Measurements from ENCODE around the gene XIRP1.

Gene XIRP1

GRCh38 chr3:39141171-39141995 lies 51.0 kb downstream of the XIRP1 start:
- H3K4me3 ChIP-seq (ENCODE audit: low read length): no peak overlapping the region
- peak; percentile 46 for DNase-seq (ENCODE audit: low read depth)
- no peak for TF ChIP-seq CTCF (conservative IDR thresholded peaks at IDR 0.05; ENCODE audit: low read length)

GRCh38 chr3:39140341-39140971 lies 51.9 kb downstream of the XIRP1 start:
- no peak for TF ChIP-seq CTCF (conservative IDR thresholded peaks at IDR 0.05; ENCODE audit: low read length)
- no peak for DNase-seq (ENCODE audit: low read depth)

DNA sequence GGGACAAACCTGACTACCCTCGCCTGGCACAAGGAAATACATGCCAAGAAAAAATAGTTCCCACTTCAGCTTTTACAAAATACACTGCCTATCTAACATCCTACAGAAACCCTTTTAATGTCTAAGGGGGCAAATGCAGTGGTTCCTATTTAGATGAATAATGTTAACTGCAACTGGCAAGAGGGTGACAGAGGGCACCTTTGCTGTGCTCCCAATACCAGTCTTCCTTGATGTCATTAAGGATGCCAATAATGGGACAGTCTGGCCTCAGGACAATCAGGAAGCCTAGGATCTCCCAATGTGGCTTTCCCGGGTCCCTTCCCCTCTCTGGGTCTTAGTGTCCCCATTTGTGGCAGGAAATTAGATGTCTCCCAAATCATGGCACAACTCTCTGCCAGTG lies 53.0 kb downstream of the XIRP1 start:
- no peak for TF ChIP-seq CTCF (conservative IDR thresholded peaks at IDR 0.05; ENCODE audit: low read length)
- no peak for DNase-seq (ENCODE audit: low read depth)
- H3K4me3 ChIP-seq (ENCODE audit: low read length): no peak overlapping the region

More at GRCh38 chr3:39140341-39140971, 51.9 kb downstream of the XIRP1 start:
- H3K4me3 ChIP-seq (ENCODE audit: low read length): no peak overlapping the region

DNA sequence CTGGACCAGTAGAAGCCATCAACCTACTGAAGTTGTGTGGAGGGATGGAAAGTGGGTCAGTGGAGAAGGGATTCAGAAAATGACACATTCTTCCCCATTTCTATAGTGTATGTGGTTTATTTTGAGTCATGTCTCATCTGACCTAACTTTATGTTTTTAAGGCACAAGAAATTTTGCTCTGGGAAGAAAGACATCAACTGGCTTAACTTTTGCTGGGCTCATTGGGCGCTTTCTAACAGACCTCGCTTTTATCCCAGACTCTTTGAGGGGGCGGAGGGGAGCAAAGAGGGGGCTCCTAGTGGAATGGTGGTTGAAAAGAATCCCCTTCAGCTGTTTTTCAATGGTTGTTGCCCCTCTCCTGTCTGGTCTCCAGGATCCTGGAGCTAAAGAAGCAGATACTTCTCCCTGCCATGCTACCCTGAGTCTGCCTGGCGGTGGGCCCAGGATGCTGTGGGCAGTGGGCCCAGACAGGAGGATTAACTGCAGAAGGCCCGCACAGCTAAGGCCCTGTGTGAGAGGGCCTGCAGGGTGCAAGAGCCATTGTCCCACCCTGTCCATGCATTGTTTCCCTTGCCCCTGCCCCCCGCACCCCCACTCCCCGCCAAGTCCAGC lies 53.5 kb downstream of the XIRP1 start:
- no peak overlapping the region for H3K4me3 ChIP-seq (ENCODE audit: low read length)
- no peak for TF ChIP-seq CTCF (conservative IDR thresholded peaks at IDR 0.05; ENCODE audit: low read length)
- DNase-seq (ENCODE audit: low read depth): peak; percentile 40

DNA sequence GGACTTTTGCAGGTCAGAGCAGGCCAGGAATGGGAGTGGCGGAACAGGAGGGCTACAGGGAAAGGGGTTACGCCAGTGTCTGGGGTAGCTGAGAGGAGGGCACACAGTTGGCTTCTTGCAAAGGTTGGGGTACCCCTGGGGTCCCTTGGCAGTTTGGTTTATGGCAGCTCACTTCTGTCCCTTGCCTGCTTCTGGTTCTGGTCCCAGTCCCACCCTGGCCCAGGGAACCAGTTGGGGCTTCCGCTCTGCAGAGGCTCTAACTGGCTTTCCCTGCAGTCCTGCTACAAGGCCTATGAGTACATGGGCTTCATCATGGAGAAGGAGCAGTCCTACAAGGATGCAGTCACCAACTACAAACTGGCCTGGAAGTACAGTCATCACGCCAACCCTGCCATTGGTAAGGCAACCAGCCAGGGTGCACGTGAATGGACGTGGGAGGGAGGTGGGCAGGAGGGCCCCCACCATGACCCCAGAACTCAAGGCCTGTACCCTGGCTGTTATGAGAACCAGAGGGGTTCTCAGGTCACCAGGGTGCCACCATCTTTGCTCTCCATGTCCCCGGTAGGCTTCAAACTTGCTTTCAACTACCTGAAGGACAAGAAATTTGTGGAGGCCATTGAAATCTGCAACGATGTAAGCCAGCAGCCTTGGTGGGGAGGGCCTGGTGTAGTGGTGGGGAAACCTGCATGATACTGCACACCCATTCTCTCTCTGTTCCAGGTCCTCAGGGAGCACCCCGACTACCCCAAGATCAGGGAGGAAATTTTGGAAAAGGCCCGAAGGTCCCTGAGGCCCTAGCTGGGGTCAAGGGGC lies 54.2 kb downstream of the XIRP1 start:
- no peak overlapping the region for H3K4me3 ChIP-seq (ENCODE audit: low read length)
- no peak for DNase-seq (ENCODE audit: low read depth)
- TF ChIP-seq CTCF (conservative IDR thresholded peaks at IDR 0.05; ENCODE audit: low read length): no peak

DNA sequence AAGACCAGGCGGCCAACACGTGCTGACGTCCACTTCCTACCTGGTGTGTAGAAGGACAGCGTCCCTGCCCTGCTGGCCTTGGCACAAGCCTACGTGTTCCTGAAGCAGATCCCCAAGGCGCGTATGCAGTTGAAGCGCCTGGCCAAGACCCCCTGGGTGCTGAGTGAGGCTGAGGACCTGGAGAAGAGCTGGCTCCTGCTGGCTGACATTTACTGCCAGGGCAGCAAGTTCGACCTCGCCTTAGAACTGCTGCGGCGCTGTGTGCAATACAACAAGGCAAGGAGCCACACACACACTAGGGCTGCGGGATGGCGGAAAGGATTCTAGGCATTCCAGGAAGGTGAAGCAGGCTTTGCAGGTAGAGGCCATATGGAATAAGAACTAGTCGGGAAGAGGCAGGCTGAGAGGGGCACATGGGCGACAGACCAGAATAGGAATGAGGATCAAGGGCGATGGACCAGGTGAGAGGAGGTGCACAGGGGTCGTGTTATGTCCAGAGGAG lies 54.9 kb downstream of the XIRP1 start:
- TF ChIP-seq CTCF (conservative IDR thresholded peaks at IDR 0.05; ENCODE audit: low read length): no peak
- DNase-seq (ENCODE audit: low read depth): no peak

More for the DNA sequence above, 54.9 kb downstream of the XIRP1 start:
- H3K4me3 ChIP-seq (ENCODE audit: low read length): no peak overlapping the region
